ENCODE measurements around the gene GAS6.

- no peak for TF ChIP-seq CTCF (conservative IDR thresholded peaks at IDR 0.05 in 1 of 2, IDR thresholded peaks at IDR 0.05 in 1 of 2; ENCODE audit: extremely low read depth in 1 of 2, insufficient read depth in 1 of 2, low read depth in 1 of 2, low read length in 2 of 2)
- TF ChIP-seq EZH2 (IDR thresholded peaks at IDR 0.05; ENCODE audit: borderline replicate concordance, low read length): no peak
These were observed 15.9 kb upstream of the GAS6 start for GRCh38 chr13:113879494-113880360.

Data from mammary epithelial cell (primary cell).